Vagina (tissue), 2 donors: ENCODE measurements around the gene EVPL. TPM values are rescaled to one million over a fixed set of nuclear protein-coding genes. Genes with fewer than 3 reads are reported as not detected.
A peak's percentile ranks its signal among the peaks of the same experiment; 100 is the strongest.

Source experiments
- DNase-seq, 2 donors: peaks; one replicate each; pipeline ENCODE4 v3.0.0-alpha.2; 2017; ENCODE audit errors: extremely low spot score in 2 of 2
- H3K27ac ChIP-seq: fragments of 200-600 bp; sonication (generic); one replicate; pipeline ENCODE4 v1.5.1; 2019
- H3K27me3 ChIP-seq: fragments of 200-600 bp; sonication (generic); one replicate; pipeline ENCODE4 v1.5.1; 2019
- H3K36me3 ChIP-seq, 2 donors: fragments of 200-600 bp; sonication (generic); one replicate each; pipeline ENCODE4 v1.5.1; 2017 to 2019
- H3K4me1 ChIP-seq: fragments of 200-600 bp; sonication (generic); one replicate; pipeline ENCODE4 v1.5.1; 2019
- H3K4me3 ChIP-seq, 2 donors: fragments of 200-600 bp; sonication (generic); 1 replicate in 1 of 2; 2 replicates in 1 of 2; pipeline ENCODE4 v1.5.1; 2016 to 2019
- H3K9me3 ChIP-seq: fragments of 200-600 bp; sonication (generic); one replicate; pipeline ENCODE4 v1.5.1; 2019
- CTCF ChIP-seq, 3 experiments: fragments of 450-650 bp in 2 of 3; fragments of 200-600 bp in 1 of 3; sonication (generic) in 1 of 3; IDR thresholded peaks; one replicate each; pipeline ENCODE4 v1.5.1; 2017 to 2019; ENCODE audit warnings: antibody characterized with exemption in 3 of 3, mild to moderate bottlenecking in 2 of 3, moderate library complexity in 2 of 3
- POLR2A ChIP-seq, 2 donors: fragments of 450-650 bp; IDR thresholded peaks; one replicate each; pipeline ENCODE4 v1.6.1; 2017; ENCODE audit warnings: antibody characterized with exemption in 2 of 2, mild to moderate bottlenecking in 2 of 2, moderate library complexity in 2 of 2
- POLR2AphosphoS5 ChIP-seq, 2 donors: sonication (generic); formaldehyde crosslinking; IDR thresholded peaks; one replicate each; pipeline ENCODE4 v1.9.0; 2017; ENCODE audit warnings: antibody characterized with exemption in 2 of 2, mild to moderate bottlenecking in 2 of 2, low read depth in 1 of 2; ENCODE audit not compliant: insufficient read depth in 1 of 2
- intact Hi-C: fragments of 100-400 bp; cut with DNase I; formaldehyde crosslinking; loops from one replicate; pipeline ENCODE4 v1.15.1; 2023
- total RNA-seq: library from RNA; depleted of rRNA; stranded (reverse); fragments of >200 nt; gene quantifications from one replicate; pipeline ENCODE4 v1.2.3, GENCODE V29; 2016

The EVPL gene
- total RNA-seq, 1 donor from 2014 or later, result 115 TPM

DNA sequence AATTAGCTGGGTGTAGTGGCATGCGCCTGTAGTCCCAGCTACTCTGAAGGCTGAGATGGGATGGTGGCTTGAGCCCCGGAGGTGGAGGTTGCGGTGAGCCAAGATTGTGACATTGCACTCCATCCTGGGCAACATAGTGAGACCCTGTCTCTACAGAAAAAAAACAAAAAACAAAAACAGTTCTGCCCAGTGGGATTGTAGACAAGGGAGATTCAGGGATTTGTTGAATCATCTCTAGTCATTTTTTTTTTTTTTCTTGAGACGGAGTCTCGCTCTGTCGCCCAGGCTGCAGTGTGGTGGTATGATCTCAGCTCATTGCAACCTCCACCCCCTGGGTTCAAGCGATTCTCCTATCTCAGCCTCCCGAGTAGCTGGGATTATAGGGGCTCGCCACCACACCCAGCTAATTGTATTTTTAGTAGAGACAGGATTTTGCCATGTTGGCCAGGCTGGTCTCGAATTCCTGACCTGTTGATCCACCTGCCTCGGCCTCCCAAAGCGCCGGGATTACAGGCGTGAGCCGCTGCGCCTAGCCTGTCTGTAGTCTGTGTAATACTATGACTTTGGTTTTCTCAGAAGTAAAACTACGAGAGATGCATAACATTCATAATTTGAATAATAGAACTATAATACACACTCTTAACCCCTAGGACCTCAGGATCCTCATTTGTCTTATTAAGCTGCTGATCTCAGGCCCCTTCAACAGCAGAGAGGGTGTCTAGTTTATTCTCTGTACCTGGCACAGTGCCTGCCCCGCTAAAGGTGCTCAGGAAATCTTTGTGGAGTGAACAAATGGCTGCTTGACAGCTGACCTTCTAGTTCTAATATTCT, 46.7 kb downstream of the EVPL start:
- peak overlapping the region; percentile 97 for H3K27ac ChIP-seq
- intact Hi-C loops, result no loop called here
- TF ChIP-seq POLR2AphosphoS5 (IDR thresholded peaks at IDR 0.05; ENCODE audit: insufficient read depth in 1 of 2, low read depth in 1 of 2) (no peak), CTCF (IDR thresholded peaks at IDR 0.05) (no peak), POLR2A (IDR thresholded peaks at IDR 0.05) (no peak)
- H3K4me1 ChIP-seq, result peaks cover 72% of the 10 kb centered on the region
- no peaks in the 10 kb centered on the region for H3K36me3 ChIP-seq
- DNase-seq, result no peak
- H3K27me3 ChIP-seq, result no peaks in the 10 kb centered on the region
- H3K4me3 ChIP-seq, result peak overlapping the region; percentile 87 to 92
- no peaks in the 10 kb centered on the region for H3K9me3 ChIP-seq

GRCh38 chr17:75979705-75980187, 47.4 kb downstream of the EVPL start:
- Histone ChIP-seq H3K4me1 (peaks cover 72% of the 10 kb centered on the region), H3K4me3 (peak overlapping the region; percentile 87 to 92), H3K27me3 (no peaks in the 10 kb centered on the region), H3K36me3 (no peaks in the 10 kb centered on the region), H3K9me3 (no peaks in the 10 kb centered on the region), H3K27ac (peak overlapping the region; percentile 97)
- DNase-seq, result peak in 1 of 2 donors; percentile 91
- intact Hi-C loops, result no loop called here
- TF ChIP-seq POLR2A (IDR thresholded peaks at IDR 0.05) (no peak), CTCF (IDR thresholded peaks at IDR 0.05) (no peak), POLR2AphosphoS5 (IDR thresholded peaks at IDR 0.05; ENCODE audit: insufficient read depth in 1 of 2, low read depth in 1 of 2) (no peak)

DNA sequence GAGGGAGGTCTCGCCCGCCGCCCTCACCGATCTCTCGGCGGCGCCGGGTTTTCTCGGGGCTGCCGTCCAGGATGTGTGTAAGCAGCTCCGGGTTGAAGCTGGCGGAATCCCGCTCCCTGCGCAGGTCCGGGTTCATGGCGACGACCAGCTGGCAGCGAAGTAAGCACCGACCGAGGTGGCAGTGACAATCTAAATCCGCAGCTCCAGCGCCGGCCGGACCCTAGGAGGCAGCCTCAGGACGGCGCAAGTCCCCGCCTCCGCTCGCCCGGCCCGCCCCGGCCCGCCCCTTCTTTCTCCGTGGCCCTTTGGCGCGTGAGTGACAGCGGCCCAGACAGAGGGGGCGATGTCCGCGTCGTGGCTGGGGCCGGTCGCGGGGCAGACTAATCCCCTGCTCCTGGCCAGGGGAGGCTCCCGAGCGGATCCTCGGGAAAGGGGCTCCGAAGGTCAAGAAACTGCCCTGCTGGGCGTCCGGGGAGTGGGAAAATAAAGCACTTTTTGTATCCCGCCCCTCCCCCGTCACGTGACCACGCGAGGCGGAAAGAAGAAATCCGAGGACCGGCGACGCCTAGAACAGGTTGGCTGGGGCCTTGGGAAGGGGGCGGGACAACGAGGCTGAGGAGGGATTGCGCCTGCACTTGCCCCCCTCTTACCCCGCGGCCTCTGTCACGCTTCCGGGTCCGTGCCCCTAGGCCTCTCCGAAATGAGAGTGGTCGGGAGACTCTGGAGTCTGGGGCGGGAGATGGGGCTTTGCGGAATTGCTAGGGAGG, 48.0 kb downstream of the EVPL start, which contains the start of the genes ACOX1 and TEN1:
ACOX1 (minus strand) TSS at position 229 of the 767 bp plus-strand sequence; CDS start at position 136, 93 bp downstream.
TEN1 (plus strand) TSS at position 303 of the 767 bp plus-strand sequence. CDS start 6,953 bp downstream, outside the sequence.
- Histone ChIP-seq H3K4me1 (peaks cover 66% of the 10 kb centered on the region), H3K4me3 (peak within 1 kb of the TSS; percentile 87 to 92), H3K27me3 (no peaks in the 10 kb centered on the region), H3K27ac (peak within 1 kb of the TSS; percentile 97), H3K9me3 (no peaks in the 10 kb centered on the region), H3K36me3 (no peaks in the 10 kb centered on the region)
- intact Hi-C loops, result no loop called here
- peak in 1 of 2 donors; percentile 98 for DNase-seq
- TF ChIP-seq CTCF (IDR thresholded peaks at IDR 0.05) (peak in 2 of 3 experiments; percentile 1 to 13), POLR2A (IDR thresholded peaks at IDR 0.05) (peak in 1 of 2 donors; percentile 81), POLR2AphosphoS5 (IDR thresholded peaks at IDR 0.05; ENCODE audit: insufficient read depth in 1 of 2, low read depth in 1 of 2) (peak; percentile 90 to 95)

- intact Hi-C loops, result no loop called here
- Histone ChIP-seq H3K36me3 (peaks cover 0 to 4% of the 10 kb centered on the region in 2 donors), H3K4me1 (peaks cover 44% of the 10 kb centered on the region), H3K9me3 (no peaks in the 10 kb centered on the region), H3K4me3 (no peak overlapping the region), H3K27ac (peak overlapping the region; percentile 30), H3K27me3 (no peaks in the 10 kb centered on the region)
- no peak for TF ChIP-seq POLR2A (IDR thresholded peaks at IDR 0.05)
- TF ChIP-seq POLR2AphosphoS5 (IDR thresholded peaks at IDR 0.05; ENCODE audit: insufficient read depth in 1 of 2, low read depth in 1 of 2), result no peak
- TF ChIP-seq CTCF (IDR thresholded peaks at IDR 0.05), result no peak
- no peak for DNase-seq
Measured at GRCh38 chr17:75976175-75976848, 50.8 kb downstream of the EVPL start.
